ENCODE results near the gene DOC2B.

GRCh38 chr17:223723-224471 lies 42.4 kb upstream of the DOC2B start:
- TF ChIP-seq POLR2AphosphoS5 (IDR thresholded peaks at IDR 0.05) (no peak), CTCF (IDR thresholded peaks at IDR 0.05) (no peak), POLR2A (IDR thresholded peaks at IDR 0.05) (no peak)

Measured in gastroesophageal sphincter (tissue), 3 donors.